ENCODE data around the gene COMMD1.

DNA sequence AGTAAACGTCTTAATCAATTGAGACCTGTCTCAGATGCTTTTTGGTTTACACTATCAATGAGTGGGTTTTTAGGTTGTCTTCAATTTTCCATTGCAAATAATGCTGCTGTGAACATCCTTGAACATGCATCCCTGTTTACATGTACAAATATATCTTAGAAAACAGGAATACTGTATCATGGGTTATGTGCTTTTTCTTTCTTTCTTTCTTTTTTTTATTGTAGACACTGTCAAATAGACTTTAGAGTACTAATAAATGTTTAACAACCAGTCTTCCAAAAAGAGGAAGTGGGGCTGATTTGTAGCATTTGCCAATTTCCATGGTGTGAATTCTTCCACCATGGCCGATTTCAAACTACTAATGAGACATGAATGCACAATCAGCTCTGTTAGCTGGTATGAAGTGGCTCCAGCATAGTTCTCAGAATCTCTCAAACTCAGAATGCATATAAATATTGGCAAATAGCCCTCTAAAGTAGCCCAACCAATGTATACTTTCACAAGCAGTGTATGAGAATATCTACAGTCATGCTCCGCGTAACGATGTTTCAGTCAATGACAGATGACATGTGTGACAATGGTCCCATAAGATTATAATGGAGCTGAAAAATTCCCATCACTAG is 240.1 kb downstream of the COMMD1 start:
- TF ChIP-seq, protein P1, sequence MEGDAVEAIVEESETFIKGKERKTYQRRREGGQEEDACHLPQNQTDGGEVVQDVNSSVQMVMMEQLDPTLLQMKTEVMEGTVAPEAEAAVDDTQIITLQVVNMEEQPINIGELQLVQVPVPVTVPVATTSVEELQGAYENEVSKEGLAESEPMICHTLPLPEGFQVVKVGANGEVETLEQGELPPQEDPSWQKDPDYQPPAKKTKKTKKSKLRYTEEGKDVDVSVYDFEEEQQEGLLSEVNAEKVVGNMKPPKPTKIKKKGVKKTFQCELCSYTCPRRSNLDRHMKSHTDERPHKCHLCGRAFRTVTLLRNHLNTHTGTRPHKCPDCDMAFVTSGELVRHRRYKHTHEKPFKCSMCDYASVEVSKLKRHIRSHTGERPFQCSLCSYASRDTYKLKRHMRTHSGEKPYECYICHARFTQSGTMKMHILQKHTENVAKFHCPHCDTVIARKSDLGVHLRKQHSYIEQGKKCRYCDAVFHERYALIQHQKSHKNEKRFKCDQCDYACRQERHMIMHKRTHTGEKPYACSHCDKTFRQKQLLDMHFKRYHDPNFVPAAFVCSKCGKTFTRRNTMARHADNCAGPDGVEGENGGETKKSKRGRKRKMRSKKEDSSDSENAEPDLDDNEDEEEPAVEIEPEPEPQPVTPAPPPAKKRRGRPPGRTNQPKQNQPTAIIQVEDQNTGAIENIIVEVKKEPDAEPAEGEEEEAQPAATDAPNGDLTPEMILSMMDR (optimal IDR thresholded peaks at IDR 0.05 in 1 of 3, IDR thresholded peaks at IDR 0.05 in 1 of 3, conservative IDR thresholded peaks at IDR 0.05 in 1 of 3; ENCODE audit: extremely low read depth in 1 of 3, insufficient read depth in 2 of 3, low read length in 3 of 3), result no peak
- TF ChIP-seq EZH2 (IDR thresholded peaks at IDR 0.05; ENCODE audit: low read length), result no peak
